ENCODE measurements around the gene TMEM255B.
"Not testable (repeated sequence)": the region's sequence is repeated elsewhere in the genome, so short reads cannot be mapped to it uniquely, and the experiment has no call there.

Gene TMEM255B

DNA sequence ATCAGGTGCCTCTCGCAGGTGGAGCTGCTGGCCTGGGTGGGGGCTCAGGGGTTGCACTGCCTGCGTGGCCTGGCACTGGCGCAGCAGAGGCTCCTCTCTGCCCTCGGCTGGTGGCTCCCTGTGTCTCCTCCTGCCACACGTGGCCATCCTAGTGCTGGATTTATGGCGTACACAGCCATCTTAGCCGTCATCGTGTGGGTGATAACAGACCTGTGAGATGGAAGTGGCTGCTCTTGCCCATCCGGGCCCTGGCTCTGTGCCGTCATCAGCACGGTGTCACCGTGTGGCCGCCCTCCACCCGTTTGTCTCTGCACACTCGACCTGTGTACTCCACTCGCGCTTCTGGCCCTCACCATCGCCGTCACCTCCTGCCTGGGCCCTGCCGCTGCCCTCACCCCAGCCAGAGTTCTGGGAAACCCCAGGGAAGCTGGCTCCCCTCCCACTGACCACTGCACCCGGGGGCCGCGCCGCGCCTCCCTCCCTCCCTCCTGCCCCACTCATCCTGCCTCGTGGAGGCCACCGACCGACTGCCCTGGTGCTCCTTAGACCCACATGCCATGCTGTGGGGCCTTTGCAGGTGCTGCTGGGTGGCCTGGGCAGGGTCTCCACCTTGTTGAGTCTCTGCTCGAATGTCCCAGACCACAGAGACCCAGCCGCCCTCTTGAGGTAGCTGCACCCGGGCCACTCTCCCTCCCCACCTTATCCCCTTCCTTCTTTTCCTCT lies 29.5 kb downstream of the TMEM255B start:
- no peak for TF ChIP-seq ZFX (IDR thresholded peaks at IDR 0.05)
- TF ChIP-seq, protein P1, sequence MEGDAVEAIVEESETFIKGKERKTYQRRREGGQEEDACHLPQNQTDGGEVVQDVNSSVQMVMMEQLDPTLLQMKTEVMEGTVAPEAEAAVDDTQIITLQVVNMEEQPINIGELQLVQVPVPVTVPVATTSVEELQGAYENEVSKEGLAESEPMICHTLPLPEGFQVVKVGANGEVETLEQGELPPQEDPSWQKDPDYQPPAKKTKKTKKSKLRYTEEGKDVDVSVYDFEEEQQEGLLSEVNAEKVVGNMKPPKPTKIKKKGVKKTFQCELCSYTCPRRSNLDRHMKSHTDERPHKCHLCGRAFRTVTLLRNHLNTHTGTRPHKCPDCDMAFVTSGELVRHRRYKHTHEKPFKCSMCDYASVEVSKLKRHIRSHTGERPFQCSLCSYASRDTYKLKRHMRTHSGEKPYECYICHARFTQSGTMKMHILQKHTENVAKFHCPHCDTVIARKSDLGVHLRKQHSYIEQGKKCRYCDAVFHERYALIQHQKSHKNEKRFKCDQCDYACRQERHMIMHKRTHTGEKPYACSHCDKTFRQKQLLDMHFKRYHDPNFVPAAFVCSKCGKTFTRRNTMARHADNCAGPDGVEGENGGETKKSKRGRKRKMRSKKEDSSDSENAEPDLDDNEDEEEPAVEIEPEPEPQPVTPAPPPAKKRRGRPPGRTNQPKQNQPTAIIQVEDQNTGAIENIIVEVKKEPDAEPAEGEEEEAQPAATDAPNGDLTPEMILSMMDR (conservative IDR thresholded peaks at IDR 0.05), result no peak
- no peak overlapping the region for H3K27ac ChIP-seq

DNA sequence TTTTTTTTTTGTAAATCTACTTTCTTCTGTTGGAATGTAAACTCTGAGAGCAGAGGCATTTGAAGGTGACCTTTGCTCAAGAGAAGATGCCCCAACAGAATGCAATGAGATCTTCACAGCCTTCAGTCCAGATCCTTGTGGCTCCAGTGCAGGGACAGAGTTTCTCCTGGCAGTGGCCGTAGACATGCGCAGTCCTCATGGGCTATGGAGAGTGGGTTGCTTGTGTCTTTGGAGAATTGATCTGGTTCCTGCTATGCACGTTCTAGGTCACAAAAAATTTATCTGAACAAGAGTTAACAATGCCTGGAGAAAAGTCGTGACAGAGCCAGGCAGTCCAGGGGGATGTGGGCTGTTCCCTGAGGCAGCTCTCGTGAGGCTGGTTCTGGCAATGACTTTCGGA lies 30.1 kb downstream of the TMEM255B start:
- TF ChIP-seq ZFX (IDR thresholded peaks at IDR 0.05), result no peak
- TF ChIP-seq, protein P1 (conservative IDR thresholded peaks at IDR 0.05), result no peak

DNA sequence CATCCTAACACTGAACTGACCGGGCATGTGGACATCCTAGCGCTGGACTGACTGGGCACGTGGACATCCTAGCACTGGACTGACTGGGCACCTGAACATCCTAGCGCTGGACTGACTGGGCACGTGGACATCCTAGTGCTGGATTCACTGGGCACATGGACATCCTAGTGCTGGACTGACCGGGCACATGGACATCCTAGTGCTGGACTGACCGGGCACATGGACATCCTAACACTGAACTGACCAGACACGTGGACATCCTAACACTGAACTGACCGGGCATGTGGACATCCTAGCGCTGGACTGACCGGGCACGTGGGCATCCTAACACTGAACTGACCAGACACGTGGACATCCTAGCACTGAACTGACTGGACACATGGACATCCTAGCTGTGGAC lies 30.9 kb downstream of the TMEM255B start:
- not testable (repeated sequence) for H3K27ac ChIP-seq

More for the DNA sequence above, 30.1 kb downstream of the TMEM255B start:
- no peak overlapping the region for H3K27ac ChIP-seq

DNA sequence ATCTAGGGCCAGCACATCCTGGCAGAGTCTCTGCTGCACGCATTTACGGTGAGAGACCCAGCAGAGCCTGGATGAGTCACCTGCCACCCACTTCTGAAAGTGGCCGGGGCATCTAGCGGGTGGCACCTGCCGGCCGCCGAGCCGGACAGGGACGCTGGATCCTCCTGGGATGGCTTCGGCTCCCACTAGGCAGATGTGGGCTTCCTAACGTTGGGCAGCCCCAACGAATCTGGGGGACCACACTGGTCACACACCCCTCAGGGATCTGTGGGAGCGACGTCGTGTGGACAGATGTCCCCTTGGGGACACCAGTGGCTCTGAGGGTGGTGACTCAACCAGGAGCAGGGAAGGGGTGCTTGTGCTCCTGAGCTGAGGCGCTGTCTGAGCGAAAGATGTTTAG lies 32.2 kb downstream of the TMEM255B start:
- H3K27ac ChIP-seq, result no peak overlapping the region
- TF ChIP-seq, protein P1 (conservative IDR thresholded peaks at IDR 0.05), result no peak
- TF ChIP-seq ZFX (IDR thresholded peaks at IDR 0.05), result no peak

DNA sequence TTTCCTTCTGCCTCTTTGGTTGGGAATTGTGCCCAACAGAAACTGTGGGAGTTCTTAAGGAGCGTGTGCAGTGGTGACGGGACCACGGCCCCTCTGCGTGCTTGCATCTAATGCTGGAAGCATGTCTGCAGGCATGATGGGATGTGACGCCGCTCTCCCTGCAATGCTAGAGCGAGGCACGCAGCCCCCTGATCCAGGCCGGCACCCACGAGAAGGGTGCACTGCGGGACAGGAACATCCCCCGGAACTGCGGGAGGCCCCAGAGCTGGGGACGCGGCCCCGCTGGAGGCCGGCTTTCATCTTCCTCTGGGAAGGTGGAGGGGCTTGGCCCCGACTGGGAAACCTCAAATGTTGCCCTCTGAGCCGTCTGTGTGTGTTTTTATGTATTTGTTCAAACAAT lies 32.7 kb downstream of the TMEM255B start:
- H3K27ac ChIP-seq, result no peak overlapping the region
- TF ChIP-seq, protein P1 (conservative IDR thresholded peaks at IDR 0.05), result no peak
- no peak for TF ChIP-seq ZFX (IDR thresholded peaks at IDR 0.05)

DNA sequence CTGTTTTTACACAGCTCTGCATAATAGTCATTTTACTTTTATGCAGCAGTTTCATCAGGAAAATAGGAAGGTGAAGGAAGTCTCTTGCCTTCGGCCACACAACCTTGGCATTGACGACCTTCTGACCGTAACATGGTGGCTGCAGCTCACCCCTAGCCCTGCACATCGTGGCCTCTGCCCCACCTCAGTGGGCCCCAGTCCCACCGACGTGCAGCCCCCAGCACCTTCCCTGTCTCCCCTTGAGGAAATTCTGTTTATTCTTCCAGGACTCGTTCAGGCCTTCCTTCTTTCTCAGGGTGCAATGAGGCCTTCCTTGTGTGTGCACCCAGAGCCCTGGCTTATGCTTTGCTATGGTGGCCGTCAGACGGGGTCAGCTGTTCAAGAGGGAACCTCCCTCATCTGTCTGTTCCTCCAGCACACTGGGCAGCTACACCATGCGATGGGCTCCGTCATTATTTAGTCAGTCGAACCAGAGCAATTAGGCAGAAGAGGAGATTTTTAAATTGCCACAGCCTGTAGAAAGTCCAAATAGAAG lies 33.3 kb downstream of the TMEM255B start:
- TF ChIP-seq, protein P1 (conservative IDR thresholded peaks at IDR 0.05), result no peak
- no peak for TF ChIP-seq ZFX (IDR thresholded peaks at IDR 0.05)
- no peak overlapping the region for H3K27ac ChIP-seq

DNA sequence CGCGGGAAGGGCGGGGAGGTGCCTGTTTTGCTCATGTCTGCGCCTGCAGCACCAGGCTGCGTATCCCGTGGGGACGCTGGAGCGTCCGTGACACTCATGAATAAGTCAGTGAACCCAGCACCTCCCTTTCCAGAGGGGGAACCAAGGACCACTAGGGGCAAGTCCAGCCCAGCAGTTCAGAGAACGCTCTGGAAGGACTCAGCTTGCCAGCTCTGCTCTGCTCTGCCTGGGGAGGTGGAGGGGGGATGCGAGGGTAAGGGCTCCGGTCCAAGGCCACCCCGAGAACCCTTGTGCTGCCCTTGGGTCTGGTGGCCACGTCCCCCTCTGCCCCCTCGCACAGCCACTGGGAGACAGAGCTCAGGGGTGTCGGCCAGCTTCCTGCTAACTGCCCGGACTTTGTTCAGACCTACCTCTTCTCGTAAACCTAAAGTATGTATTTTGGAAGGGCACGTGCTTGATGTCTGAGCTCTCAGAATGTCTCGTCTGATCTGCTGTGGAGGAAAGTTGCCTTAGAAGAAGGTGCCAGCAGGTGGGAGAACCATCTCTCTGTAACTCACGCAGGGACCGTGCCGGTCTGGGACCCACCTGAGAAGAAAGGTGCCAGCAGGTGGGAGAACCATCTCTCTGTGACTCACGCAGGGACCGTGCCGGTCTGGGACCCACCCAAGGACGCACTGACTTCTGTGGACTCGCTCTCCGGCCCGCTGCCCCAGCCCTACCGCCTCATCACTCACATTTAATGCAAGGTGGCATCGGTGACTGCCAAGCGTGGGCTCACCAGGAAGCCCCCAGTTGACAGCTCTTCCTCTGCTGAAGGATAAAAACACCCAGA lies 34.1 kb downstream of the TMEM255B start:
- TF ChIP-seq, protein P1 (conservative IDR thresholded peaks at IDR 0.05), result no peak
- TF ChIP-seq ZFX (IDR thresholded peaks at IDR 0.05), result no peak
- H3K27ac ChIP-seq, result no peak overlapping the region
